Activated naive CD8-positive, alpha-beta T cell treated with anti-CD3 and anti-CD28 coated beads, Interleukin-2, amount 10 ng/mL, durations not matched to agents 7 days and 5 days (primary cell): ENCODE data around the gene TXNDC2. TPM values are rescaled to one million over a fixed set of nuclear protein-coding genes. Genes with fewer than 3 reads are reported as not detected.

Experiments used
- ATAC-seq: fragments of 150-1000 bp; cut with Tn5 transposase; one replicate; pipeline ENCODE4 v1.10.0; 2021; ENCODE audit warnings: low read depth, moderate library complexity
- POLR2A ChIA-PET: fragments of 350-600 bp; sonication (Branson Sonifier 250); formaldehyde crosslinking; loops from one replicate; lab custom pipeline; 2021; ENCODE audit warnings: antibody characterized with exemption; lab: Charles Lee
- DNase-seq: peaks from one replicate; pipeline ENCODE4 v3.0.0; 2021
- H3K27ac Mint-ChIP-seq: one replicate; pipeline ENCODE4 v1.8.0; 2022; ENCODE audit warnings: mild to moderate bottlenecking, mixed read lengths
- H3K27me3 Mint-ChIP-seq: one replicate; pipeline ENCODE4 v1.8.0; 2022; ENCODE audit warnings: mild to moderate bottlenecking, moderate library complexity, mixed read lengths
- H3K36me3 Mint-ChIP-seq: one replicate; pipeline ENCODE4 v1.8.0; 2021; ENCODE audit warnings: mild to moderate bottlenecking, mixed read lengths
- H3K4me1 Mint-ChIP-seq: one replicate; pipeline ENCODE4 v1.8.0; 2021; ENCODE audit warnings: mixed read lengths
- H3K4me3 Mint-ChIP-seq: one replicate; pipeline ENCODE4 v1.8.0; 2022; ENCODE audit warnings: mild to moderate bottlenecking, moderate library complexity, mixed read lengths
- H3K9me3 Mint-ChIP-seq: one replicate; pipeline ENCODE4 v1.8.0; 2021; ENCODE audit warnings: mixed read lengths
- total RNA-seq, 2 experiments: library from RNA; stranded (reverse); gene quantifications; one replicate each; pipeline ENCODE4 v1.2.3, GENCODE V29; 2021

Gene TXNDC2
- total RNA-seq, 2 experiments from 2014 or later = not detected

DNA sequence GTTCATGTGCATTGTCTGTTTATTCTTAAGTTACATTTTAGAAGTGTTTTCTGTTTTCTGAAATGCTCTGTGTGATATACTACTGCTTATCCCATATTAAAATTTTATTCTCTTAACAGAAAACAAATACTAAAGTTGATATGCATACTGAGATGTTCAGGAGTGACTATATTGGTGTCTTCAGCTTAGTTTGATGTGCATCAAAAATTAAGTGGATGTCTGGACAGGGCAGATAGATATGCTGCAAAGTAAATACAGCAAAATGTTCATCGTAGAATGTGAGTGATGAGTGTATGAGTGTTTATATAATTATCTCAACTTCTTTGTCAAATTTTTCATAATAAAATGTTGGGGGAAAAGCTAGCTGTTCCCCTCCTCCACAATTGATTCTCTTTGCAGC is 41.2 kb downstream of the TXNDC2 start:
- no peak for ATAC-seq
- POLR2A ChIA-PET = interaction anchor here (0.7 to 2.9 kb wide), 2 partner anchors 8 to 13 kb away, joined by 3 to 11 read pairs; partner anchors contain the start of gene VAPA
- Mint-ChIP-seq H3K9me3 (no peaks in the 10 kb centered on the region), H3K27ac (no peak overlapping the region), H3K36me3 (peaks cover 4% of the 10 kb centered on the region), H3K27me3 (no peaks in the 10 kb centered on the region), H3K4me3 (no peak overlapping the region), H3K4me1 (peaks cover 35% of the 10 kb centered on the region)
- DNase-seq = no peak

GRCh38 chr18:9927392-9928063 is 41.8 kb downstream of the TXNDC2 start:
- no peak for ATAC-seq
- Mint-ChIP-seq H3K4me1 (peaks cover 30% of the 10 kb centered on the region), H3K9me3 (no peaks in the 10 kb centered on the region)

GRCh38 chr18:9928646-9929259 is 43.0 kb downstream of the TXNDC2 start:
- H3K27me3 Mint-ChIP-seq = no peaks in the 10 kb centered on the region
- peaks cover 12% of the 10 kb centered on the region for H3K36me3 Mint-ChIP-seq
- DNase-seq (no peak), ATAC-seq (no peak)
- POLR2A ChIA-PET = no interaction called here
- no peaks in the 10 kb centered on the region for H3K9me3 Mint-ChIP-seq
- peaks cover 28% of the 10 kb centered on the region for H3K4me1 Mint-ChIP-seq
- no peak overlapping the region for H3K27ac Mint-ChIP-seq
- H3K4me3 Mint-ChIP-seq = no peak overlapping the region

More at GRCh38 chr18:9927392-9928063, 41.8 kb downstream of the TXNDC2 start:
- H3K36me3 Mint-ChIP-seq = peaks cover 7% of the 10 kb centered on the region
- no peak for DNase-seq
- H3K27ac Mint-ChIP-seq = no peak overlapping the region
- POLR2A ChIA-PET = interaction anchor here (0.7 to 2.9 kb wide), 2 partner anchors 9 to 14 kb away, joined by 3 to 11 read pairs; partner anchors contain the start of gene VAPA
- no peaks in the 10 kb centered on the region for H3K27me3 Mint-ChIP-seq
- no peak overlapping the region for H3K4me3 Mint-ChIP-seq

DNA sequence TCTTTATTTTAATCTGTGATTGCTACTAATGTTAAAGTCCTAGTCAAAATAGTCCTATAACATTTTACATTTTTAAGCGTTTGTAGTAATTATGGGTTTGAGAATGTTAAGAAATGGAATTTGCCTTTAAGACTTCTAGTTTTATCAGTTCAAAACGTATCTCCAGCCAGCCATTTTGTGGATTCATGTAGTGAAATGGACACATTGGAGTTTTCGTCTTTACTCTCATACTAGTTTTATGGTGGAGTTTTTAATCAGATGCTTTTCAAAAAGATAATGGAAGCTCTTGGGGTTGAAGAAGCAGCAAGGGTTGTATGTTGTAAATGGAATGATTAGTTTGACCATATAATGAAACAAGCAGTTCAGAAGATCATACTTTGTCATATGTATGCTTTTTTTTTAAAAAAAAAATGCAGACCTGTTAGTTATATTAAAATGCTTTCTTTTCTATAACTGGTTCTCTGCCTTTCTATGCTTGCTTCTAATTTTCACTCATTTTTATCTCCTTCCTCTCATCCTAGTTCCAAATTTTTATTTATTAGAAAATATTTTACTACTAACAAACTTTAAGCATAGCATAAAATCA is 44.6 kb downstream of the TXNDC2 start:
- POLR2A ChIA-PET = no interaction called here
- peaks cover 21% of the 10 kb centered on the region for H3K4me1 Mint-ChIP-seq
- ATAC-seq (no peak), DNase-seq (no peak)
- no peaks in the 10 kb centered on the region for H3K27me3 Mint-ChIP-seq
- no peak overlapping the region for H3K4me3 Mint-ChIP-seq
- no peak overlapping the region for H3K27ac Mint-ChIP-seq
- H3K9me3 Mint-ChIP-seq = no peaks in the 10 kb centered on the region
- peaks cover 12% of the 10 kb centered on the region for H3K36me3 Mint-ChIP-seq

- H3K4me3 Mint-ChIP-seq = no peak overlapping the region
Observed at GRCh38 chr18:9931146-9931545, 45.4 kb downstream of the TXNDC2 start.

GRCh38 chr18:9931678-9932077 is 45.9 kb downstream of the TXNDC2 start:
- H3K9me3 Mint-ChIP-seq = no peaks in the 10 kb centered on the region
- POLR2A ChIA-PET = no interaction called here
- peaks cover 15% of the 10 kb centered on the region for H3K36me3 Mint-ChIP-seq
- no peak overlapping the region for H3K4me3 Mint-ChIP-seq
- no peak overlapping the region for H3K27ac Mint-ChIP-seq
- ATAC-seq = no peak
- no peaks in the 10 kb centered on the region for H3K27me3 Mint-ChIP-seq
- DNase-seq = no peak
- H3K4me1 Mint-ChIP-seq = peaks cover 16% of the 10 kb centered on the region

More at GRCh38 chr18:9931146-9931545, 45.4 kb downstream of the TXNDC2 start:
- H3K27ac Mint-ChIP-seq = no peak overlapping the region
- no peak for ATAC-seq
- DNase-seq = no peak
- no peaks in the 10 kb centered on the region for H3K27me3 Mint-ChIP-seq
- H3K4me1 Mint-ChIP-seq = peaks cover 20% of the 10 kb centered on the region
- POLR2A ChIA-PET = no interaction called here
- peaks cover 12% of the 10 kb centered on the region for H3K36me3 Mint-ChIP-seq
- no peaks in the 10 kb centered on the region for H3K9me3 Mint-ChIP-seq

DNA sequence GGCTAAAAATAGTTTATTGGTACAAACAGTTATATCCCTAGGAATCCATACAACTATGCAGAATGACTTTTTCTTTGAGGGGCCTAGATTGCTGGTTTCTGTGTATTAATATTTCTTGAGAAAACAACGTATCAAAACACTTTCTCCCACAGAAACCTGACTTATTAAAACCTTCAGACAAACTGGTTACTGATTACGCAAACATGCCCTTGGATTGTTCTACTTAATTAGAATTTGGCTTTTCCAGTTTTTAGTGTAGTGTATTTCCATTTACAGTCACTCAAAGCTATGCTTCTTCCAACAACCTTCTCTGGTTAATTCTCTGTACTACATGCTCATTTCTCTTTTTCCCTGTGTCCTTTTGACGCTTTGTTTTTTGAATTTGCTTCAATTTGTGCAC is 48.1 kb downstream of the TXNDC2 start:
- H3K9me3 Mint-ChIP-seq = no peaks in the 10 kb centered on the region
- no peak overlapping the region for H3K4me3 Mint-ChIP-seq
- no peaks in the 10 kb centered on the region for H3K27me3 Mint-ChIP-seq
- POLR2A ChIA-PET = no interaction called here
- no peak overlapping the region for H3K27ac Mint-ChIP-seq
- H3K4me1 Mint-ChIP-seq = peaks cover 5% of the 10 kb centered on the region
- ATAC-seq (no peak), DNase-seq (no peak)
- peaks cover 24% of the 10 kb centered on the region for H3K36me3 Mint-ChIP-seq

DNA sequence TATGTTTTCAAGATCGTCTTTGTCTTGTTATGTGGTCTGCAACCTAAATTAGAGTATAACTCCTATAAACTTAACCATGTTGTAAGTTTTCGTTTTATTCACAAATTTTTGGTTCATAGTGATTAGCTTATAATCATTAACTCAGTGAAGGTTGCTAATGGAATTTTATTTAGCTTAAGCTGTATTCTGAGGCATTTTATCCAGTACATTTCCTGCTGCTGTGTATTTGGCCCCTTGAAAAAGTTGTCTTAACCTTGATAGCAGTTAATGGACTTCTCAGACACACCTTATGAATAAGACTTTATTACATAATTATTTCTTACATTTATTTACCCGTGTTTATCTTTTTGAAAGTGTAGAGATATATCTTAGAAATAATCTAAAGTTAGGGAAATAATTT is 48.5 kb downstream of the TXNDC2 start:
- DNase-seq = no peak
- POLR2A ChIA-PET = no interaction called here
- Mint-ChIP-seq H3K4me1 (peaks cover 3% of the 10 kb centered on the region), H3K27ac (no peak overlapping the region), H3K27me3 (no peaks in the 10 kb centered on the region), H3K9me3 (no peaks in the 10 kb centered on the region), H3K36me3 (peaks cover 24% of the 10 kb centered on the region), H3K4me3 (no peak overlapping the region)
- no peak for ATAC-seq

Other genes starting within 250 kb of the TXNDC2 start
- gene RAB31, start 177.7 kb upstream of the TXNDC2 start, total RNA-seq = 1 to 10 TPM in 1 of 2 experiments, under 1 TPM in 1; 0.94 to 3.6 TPM
- 100 to 1,000 TPM; 125 to 129 TPM for gene VAPA, start 28.0 kb downstream of the TXNDC2 start, total RNA-seq